ENCODE measurements around the gene KLF13.

KLF13 gene

DNA sequence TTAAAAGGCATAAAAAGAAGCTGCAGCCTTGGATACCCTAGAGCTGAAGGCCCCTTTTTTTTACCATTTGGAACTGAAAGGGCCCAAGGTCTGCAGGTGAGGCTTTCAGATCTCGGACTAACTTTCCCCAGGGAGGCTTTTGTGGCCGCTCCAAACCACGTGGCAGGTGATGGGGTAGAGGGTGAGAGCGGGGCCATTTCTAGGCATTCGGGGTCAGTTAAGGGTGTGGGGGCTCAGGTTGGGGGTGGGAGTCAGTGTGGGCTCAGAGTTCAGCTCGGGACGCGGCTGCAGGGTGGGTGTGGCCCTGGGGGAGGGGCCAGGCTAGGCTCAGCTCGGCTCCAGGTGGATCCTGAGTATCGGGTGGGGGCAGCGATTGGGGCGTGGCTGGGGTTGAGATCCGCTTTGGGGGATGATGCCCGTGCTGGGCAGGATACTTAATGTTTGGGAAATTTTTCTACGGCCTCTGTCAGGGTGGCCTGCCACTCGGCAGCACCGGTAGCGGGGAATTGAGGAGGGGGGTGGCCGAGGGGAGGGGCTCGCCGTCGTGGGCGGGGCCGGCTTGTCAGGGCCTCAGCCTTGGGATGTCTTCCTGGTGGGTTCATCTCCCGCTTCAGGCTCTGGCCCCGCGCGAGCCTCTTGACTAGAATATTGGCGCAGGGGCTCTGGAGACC, 2.5 kb downstream of the KLF13 start:
- DNase-seq (ENCODE audit: low read depth): no peak
- TF ChIP-seq CTCF (IDR thresholded peaks at IDR 0.05; ENCODE audit: low read depth, low read length): no peak
- TF ChIP-seq POLR2A (IDR thresholded peaks at IDR 0.05; ENCODE audit: extremely low read depth, insufficient read length): no peak
- TF ChIP-seq, protein P1, sequence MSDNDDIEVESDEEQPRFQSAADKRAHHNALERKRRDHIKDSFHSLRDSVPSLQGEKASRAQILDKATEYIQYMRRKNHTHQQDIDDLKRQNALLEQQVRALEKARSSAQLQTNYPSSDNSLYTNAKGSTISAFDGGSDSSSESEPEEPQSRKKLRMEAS (IDR thresholded peaks at IDR 0.05; ENCODE audit: low read depth, low read length): no peak
- peak overlapping the region; percentile 70 for H3K4me3 ChIP-seq (ENCODE audit: low read depth, low read length)

DNA sequence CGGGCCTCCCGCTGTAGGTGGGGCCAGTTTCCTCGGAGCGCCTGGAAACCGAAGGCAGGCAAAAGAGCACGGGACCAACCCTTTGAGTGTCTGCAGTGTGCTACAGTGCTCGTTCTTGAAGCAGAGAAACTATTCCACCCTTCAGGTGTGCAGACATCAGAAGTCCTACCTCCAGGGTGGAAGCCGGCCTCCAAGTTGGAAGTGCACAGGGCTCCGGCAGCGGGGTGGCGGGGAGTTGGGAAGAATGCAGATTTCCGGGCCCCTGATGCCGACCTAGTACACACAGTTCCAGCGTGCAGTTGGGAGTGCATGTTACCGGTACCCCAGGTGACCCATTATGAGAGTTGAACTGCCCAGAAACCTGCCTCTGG, 3.0 kb downstream of the KLF13 start:
- no peak for DNase-seq (ENCODE audit: low read depth)
- no peak for TF ChIP-seq POLR2A (IDR thresholded peaks at IDR 0.05; ENCODE audit: extremely low read depth, insufficient read length)
- TF ChIP-seq, protein P1 (IDR thresholded peaks at IDR 0.05; ENCODE audit: low read depth, low read length): no peak
- TF ChIP-seq CTCF (IDR thresholded peaks at IDR 0.05; ENCODE audit: low read depth, low read length): no peak
- TF ChIP-seq MYC (IDR thresholded peaks at IDR 0.05; ENCODE audit: low read depth, low read length): no peak
- H3K4me3 ChIP-seq (ENCODE audit: low read depth, low read length): peak overlapping the region; percentile 0

DNA sequence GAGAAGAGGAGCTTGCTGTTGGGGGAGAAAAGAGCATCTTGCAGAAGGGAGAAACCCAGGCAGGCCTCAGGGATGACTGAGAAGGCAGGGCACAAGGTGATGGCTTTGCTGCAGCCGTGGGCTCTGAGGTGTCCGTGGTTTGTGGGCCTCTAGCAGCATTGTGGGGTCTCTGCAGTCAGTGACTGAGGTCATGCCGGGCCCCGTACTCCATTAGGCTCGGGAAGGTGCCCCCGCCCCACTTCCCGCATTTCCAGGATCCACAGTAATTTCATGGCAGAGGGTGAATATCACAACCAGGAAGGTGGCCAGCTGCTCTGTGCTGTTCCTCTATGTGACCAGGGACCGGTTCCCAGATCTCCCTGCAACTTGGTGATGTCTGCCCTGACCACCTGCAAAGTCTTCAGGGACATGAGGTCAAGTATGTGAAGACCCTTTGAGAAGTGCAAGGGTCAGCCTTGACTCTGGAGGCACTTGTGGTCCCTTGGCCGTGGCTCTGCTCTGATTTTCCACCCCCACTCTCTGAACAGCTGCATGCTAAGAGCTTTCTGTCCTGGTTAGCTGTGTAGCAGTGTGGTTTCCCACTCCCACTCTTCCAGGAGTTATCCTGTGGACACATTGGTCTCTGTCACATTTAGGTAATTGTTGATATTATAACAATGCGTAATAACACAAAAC, 3.6 kb downstream of the KLF13 start:
- DNase-seq (ENCODE audit: low read depth): no peak
- TF ChIP-seq POLR2A (IDR thresholded peaks at IDR 0.05; ENCODE audit: extremely low read depth, insufficient read length): no peak
- peak overlapping the region; percentile 0 for H3K4me3 ChIP-seq (ENCODE audit: low read depth, low read length)

- no peak overlapping the region for H3K4me3 ChIP-seq (ENCODE audit: low read depth, low read length)
- DNase-seq (ENCODE audit: low read depth): no peak
- TF ChIP-seq POLR2A (IDR thresholded peaks at IDR 0.05; ENCODE audit: extremely low read depth, insufficient read length) (no peak), CTCF (IDR thresholded peaks at IDR 0.05; ENCODE audit: low read depth, low read length) (no peak), MYC (IDR thresholded peaks at IDR 0.05; ENCODE audit: low read depth, low read length) (no peak)
- TF ChIP-seq, protein P1 (IDR thresholded peaks at IDR 0.05; ENCODE audit: low read depth, low read length): no peak
Measured at GRCh38 chr15:31330836-31331235, 4.2 kb downstream of the KLF13 start.

- peak overlapping the region; percentile 3 for H3K4me3 ChIP-seq (ENCODE audit: low read depth, low read length)
- peak; percentile 32 for DNase-seq (ENCODE audit: low read depth)
- TF ChIP-seq MYC (IDR thresholded peaks at IDR 0.05; ENCODE audit: low read depth, low read length) (no peak), CTCF (IDR thresholded peaks at IDR 0.05; ENCODE audit: low read depth, low read length) (no peak), POLR2A (IDR thresholded peaks at IDR 0.05; ENCODE audit: extremely low read depth, insufficient read length) (no peak)
- TF ChIP-seq, protein P1 (IDR thresholded peaks at IDR 0.05; ENCODE audit: low read depth, low read length): no peak
Measured at GRCh38 chr15:31331389-31331788, 4.8 kb downstream of the KLF13 start.

DNA sequence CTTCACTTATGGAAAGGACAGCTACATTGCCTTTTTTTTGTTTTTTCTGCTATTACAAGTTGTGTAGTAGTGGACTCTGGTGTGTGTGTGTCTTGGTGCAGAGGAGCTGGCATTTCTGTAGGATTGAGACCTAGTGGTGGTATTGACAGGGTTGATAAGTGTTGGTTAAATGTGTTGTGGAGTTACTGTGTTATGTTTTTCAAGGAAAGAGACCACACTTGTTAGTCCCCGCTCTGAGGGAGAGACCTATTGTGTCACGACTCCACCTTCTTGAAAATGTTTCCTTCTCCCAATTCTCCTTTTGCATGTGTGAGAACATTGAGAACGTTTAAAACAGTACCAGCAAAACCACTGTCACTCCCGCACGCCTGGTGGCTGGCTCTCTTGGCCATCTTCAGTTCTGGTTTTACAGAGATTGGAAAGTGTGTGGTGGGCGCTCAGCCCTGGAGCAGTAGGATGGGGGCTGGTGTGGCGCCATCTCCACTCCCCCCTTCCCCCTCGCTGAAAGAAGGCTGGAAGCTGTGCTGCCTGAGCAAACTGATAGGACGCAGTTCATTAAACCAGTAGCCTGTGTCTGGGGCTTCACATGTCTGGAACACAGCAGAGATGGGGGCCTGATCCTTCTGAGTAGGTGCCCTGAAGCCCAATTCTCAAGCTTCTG, 5.5 kb downstream of the KLF13 start:
- TF ChIP-seq CTCF (IDR thresholded peaks at IDR 0.05; ENCODE audit: low read depth, low read length): no peak
- TF ChIP-seq, protein P1 (IDR thresholded peaks at IDR 0.05; ENCODE audit: low read depth, low read length): 0 out of 2 replicates have a peak, but pooled peaks have one; percentile 7
- TF ChIP-seq POLR2A (IDR thresholded peaks at IDR 0.05; ENCODE audit: extremely low read depth, insufficient read length): no peak
- TF ChIP-seq MYC (IDR thresholded peaks at IDR 0.05; ENCODE audit: low read depth, low read length): no peak
- H3K4me3 ChIP-seq (ENCODE audit: low read depth, low read length): no peak overlapping the region
- DNase-seq (ENCODE audit: low read depth): peak; percentile 61
